Breast epithelium (tissue), 3 donors: ENCODE measurements around the gene KIF27.

Experiments
- CTCF ChIP-seq, 3 donors: fragments of 450-650 bp; IDR thresholded peaks; one replicate each; pipeline ENCODE4 v1.5.1; 2016 to 2017; ENCODE audit warnings: antibody characterized with exemption in 3 of 3, mild to moderate bottlenecking in 3 of 3, moderate library complexity in 3 of 3
- POLR2A ChIP-seq: fragments of 450-650 bp; IDR thresholded peaks from one replicate; pipeline ENCODE4 v1.6.1; 2016; ENCODE audit warnings: antibody characterized with exemption, mild to moderate bottlenecking, moderate library complexity
- POLR2AphosphoS5 ChIP-seq, 3 donors: sonication (generic); formaldehyde crosslinking; IDR thresholded peaks; one replicate each; pipeline ENCODE4 v1.6.1; 2017; ENCODE audit warnings: antibody characterized with exemption in 3 of 3

- TF ChIP-seq CTCF (IDR thresholded peaks at IDR 0.05) (no peak), POLR2A (no peak), POLR2AphosphoS5 (IDR thresholded peaks at IDR 0.05) (no peak)
Observed at GRCh38 chr9:83956086-83956435, 34.8 kb upstream of the KIF27 start.
